ENCODE data around the gene CEACAM1.
"Not testable (repeated sequence)": the region's sequence is repeated elsewhere in the genome, so short reads cannot be mapped to it uniquely, and the experiment has no call there.

CEACAM1 gene

DNA sequence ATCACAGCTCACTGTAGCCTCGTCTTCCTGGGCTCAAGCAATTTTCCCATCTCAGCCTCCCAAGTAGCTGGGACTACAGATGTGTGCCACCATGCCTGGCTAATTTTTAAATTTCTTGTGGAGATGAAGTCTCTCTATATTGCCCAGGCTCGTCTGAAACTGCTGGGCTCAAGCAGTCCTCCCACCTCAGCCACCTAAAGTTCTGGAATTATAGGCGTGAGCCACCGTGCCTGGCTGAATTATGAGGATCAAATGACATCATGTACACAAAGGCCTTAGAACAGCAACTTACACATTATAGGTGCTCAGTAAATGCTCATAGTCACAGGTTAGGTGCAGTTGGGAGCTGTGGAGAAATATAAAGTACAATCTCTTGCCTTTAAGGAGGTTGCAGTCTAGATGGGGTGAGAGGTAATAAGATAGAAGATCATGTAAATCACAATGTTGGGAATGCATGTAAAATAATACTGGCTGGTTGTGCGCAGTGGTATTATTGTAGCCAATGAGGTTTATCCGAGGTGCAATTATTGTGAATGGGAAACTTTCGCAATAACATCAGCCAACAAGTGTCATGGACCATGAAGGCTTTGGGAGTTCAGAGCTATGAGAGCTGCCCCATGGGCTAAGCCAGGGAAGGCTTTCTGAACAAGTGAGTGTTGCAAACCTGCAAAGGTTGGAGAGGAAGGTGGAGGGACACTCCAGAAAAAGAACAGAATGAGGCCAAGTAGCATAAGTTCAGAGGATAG, 55.7 kb downstream of the CEACAM1 start:
- no peak for DNase-seq

DNA sequence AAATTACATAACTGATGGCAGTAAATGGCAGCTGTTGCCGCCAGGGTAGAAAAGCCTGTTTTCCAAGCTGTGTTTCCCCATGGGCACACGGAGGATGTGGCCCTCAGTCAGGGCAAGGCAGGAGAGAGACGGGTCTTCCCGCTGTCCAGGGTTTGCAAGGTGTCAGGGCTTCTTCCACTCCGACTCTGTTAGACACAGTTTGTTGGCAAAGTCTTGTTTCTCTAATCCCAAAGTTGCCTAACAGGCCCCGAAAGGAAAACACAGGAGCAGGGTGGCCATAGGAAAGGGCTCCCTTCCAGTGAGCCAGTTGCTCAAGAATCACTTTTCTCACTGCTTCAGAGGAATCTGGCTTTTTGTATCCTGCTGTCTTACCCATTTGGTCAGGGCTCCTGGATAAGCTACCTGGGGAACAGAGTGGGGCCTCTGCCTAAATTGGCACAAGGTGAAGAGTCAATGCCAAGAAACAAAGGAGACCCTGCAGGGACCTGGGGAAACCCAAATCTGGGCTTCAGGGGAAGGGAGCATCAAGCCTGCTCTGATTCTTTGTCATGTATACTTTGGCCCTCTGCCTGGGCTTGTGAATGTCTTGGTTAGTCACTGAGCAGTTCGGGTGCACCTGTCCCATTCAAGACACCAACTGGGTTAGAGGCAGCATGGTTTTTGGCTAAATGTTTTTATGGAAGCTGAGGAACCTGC, 56.6 kb downstream of the CEACAM1 start:
- DNase-seq = no peak

DNA sequence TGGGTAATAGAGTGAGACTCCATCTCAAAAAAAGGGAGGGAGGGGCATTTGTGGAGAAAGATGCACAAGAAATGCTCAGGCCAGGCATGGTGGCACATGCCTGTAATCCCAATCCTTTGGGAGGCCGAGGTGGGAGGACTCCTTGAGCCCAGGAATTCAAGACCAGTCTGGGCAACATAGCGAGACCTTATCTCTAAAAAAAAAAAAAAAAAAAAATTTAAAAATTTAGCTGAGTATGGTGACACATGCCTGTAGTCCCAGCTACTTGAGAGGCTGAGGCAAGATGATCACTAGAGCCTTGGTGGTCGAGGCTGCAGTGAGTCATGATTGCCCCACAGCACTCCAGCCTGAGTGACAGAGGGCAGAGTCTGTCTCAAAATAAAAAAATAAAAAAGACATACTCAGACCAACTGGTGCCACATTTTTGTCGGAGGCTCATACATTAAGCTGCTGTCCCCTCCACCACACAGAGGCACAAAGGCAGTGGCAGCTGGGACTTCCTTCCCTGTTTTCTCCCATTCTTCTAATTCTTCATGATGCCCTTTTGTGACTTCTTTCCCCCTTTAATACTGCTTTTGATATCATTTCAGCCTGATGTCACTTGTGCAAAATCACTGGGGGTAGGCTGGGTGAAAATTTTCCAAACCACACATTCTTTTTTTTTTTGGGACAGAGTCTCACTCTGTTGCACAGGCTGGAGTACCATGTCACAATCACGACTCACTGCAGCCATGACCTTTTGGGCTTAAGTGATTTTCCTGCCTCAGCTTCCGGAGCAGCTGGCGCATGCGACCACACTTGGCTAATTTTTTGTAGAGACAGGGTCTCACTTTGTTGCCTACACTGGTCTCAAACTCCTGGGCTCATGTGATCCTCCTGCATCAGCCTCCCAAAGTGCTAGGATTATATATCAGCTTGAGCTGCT, 58.7 kb downstream of the CEACAM1 start:
- DNase-seq = no peak

DNA sequence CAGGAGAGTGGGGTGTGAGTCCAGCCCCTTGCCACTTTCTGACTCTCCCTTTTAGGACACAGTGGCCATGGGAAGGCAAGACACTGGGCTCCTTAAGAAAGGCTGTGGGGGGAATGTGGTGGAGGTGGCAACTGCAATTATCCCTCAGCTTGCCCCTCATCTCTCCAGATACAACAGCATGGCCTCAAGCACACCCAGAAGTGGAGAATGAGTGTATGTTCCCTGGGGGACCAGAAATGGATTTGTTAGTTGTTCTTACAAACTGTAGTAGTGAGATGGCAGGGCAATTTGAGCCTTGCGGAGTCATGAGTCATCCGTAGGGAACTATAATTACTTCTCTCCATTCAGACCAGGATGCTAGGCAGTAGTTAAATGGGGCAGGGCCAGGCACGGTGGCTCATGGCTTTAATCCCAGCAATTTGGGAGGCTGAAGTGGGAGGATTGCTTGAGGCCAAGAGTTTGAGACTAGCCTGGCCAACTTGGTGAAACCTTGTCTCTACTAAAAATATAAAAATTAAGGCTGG, 59.9 kb downstream of the CEACAM1 start:
- no peak for DNase-seq

DNA sequence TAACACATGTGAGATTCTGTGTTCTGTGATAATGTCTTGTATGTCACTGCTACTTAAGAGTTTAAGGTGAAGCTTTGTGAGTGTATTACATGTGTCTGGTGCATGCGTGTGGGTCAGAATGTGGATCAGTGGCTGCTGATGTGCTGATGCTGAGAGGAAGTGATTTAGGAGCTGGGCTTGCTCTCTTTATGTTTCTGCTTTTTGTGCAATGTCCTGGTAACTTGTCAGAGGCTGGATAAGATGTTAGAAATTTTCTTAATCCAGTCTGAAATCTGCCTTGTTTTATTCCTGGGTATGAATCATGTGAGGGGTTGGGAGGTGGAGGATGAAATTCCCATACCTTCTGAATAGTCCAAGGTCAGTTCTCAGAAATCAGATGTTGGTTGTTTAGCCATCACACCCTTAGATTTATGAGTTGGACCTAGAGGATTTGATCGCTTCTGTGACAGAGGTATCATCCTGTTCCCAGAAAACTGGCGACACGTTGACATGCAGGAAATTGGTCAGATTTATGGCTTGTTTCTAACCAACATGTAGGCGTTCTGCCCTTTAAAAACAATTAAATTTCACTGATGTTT, 61.0 kb downstream of the CEACAM1 start:
- no peak for DNase-seq

DNA sequence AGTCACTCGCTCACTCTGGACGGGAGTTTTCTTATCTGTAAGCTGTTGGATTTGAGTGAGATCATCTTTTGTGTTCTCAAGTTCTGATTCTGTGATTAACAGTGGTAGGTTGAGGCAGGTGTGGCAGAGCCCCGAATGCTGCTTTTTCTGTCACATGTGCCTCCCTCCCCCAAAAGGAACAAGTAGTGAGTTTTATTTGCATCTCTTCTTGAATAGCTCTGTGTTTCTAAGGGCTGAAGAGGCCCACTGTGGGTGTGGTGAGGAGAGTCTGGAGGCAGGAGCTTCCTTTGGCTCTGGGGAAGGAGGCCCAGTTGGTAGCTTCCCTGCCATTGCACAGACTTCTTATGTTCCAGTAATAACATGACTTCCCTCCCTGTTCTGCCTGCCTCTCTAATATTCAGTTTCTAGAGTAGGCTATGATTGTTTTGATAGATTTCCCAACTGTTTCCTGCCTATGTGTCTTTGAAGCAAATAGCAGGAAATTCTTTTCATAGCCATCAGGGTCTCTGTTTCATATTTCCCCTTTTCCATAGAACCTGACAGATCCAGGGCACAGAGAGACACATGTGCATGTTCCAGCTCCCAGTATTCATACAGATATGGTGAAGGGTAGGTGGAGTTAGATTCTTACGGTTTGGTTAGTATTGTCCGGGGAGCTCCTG, 61.6 kb downstream of the CEACAM1 start:
- DNase-seq = no peak

DNA sequence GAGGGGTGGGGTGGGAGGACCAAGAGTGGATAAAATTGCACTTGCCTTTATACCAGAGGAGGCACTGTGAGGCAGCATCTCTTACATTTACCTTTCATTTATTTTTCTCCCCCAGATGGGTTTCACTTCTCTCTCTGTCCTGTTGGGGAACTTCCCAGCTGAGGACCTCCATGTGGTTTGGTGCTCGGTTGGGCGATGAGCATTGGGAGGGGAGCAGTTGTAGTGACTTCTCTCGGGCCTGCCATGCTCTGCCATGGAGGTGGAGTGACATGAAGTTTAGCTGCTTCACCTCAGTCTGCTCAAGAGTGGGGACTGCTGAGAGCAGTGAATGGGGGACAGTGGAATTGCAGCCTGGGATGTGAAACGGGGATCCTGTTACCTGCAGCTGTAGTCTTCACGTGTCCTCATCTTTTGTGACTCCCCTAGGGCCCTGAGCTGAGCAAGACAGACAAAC, 62.4 kb downstream of the CEACAM1 start:
- DNase-seq = no peak

DNA sequence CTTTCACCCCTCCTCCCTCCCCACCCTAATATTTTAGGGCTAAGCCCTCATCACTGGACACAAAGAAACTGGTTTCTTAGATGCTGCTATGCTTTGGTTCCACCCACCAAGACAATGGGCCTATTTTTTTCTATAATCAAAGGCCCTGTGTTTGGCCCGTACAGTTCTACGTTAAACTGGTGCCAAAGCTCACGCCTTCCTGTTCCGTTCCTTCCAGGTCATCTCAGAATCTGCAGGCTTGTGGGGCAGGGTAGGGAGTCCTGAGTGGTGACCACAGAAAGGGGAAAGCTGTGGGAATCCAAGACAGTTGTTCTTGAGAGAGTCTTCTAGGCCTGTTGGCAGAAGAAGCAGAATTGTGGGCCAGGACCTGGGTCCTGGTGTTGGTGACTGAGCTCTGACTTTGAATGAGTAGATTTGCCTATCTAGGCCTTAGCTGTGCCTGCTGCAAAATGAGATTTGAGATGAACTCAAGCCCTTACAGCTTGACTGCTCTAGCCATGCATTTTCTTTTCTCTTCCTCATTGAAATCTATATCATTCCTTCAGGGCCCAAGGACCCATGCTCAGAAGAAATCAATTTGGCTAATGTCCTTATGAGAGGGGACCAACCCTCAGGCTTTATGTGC, 66.5 kb downstream of the CEACAM1 start:
- no peak for DNase-seq

DNA sequence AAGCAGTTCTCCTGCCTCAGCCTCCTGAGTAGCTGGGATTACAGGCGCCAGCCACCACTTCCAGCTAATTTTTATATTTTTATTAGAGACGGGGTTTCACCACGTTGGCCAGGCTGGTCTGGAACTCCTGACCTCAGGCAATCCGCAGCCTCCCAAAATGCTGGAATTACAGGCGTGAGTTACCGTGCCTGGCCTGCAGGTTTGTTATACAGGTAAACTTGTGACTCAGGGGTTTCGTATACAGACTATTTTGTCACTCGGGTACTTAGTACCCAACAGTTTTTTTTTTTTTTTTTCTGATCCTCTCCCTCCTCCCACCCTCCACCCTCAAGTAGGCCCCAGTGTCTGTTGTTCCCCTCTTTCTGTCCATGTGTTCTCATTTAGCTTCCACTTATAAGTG, 67.0 kb downstream of the CEACAM1 start:
- DNase-seq = not testable (repeated sequence)

DNA sequence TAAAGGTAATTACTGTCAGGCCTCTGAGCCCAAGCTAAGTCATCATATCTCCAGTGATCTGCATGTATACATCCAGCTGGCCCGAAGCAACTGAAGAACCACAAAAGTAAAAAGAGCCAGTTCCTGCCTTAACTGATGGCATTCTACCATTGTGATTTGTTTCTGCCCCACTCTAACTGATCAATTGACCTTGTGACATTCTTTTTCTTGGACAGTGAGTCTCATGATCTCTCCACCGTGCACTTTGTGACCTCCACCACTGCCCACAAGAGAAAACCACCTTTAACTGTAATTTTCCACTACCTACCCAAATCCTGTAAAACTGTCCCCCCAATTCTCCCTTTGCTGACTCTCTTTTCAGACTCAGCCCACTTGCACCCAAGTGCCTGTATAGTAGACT, 68.4 kb downstream of the CEACAM1 start:
- no peak for DNase-seq
